Aorta (tissue), 5 donors: Measurements from ENCODE around the gene IFNL3. TPM values are rescaled to one million over a fixed set of nuclear protein-coding genes. Genes with fewer than 3 reads are reported as not detected.
"Not testable (repeated sequence)": the region's sequence is repeated elsewhere in the genome, so short reads cannot be mapped to it uniquely, and the experiment has no call there.

ENCODE experiments used
- ATAC-seq: fragments of 200-7000 bp; cut with Tn5 transposase; one replicate; pipeline ENCODE4 v1.9.1; 2022; ENCODE audit warnings: moderate library complexity; ENCODE audit not compliant: low FRiP score
- DNase-seq, 2 donors: peaks; one replicate each; pipeline ENCODE4 v3.0.0-alpha.2; 2020
- H3K27ac ChIP-seq, 2 donors: one replicate each; pipeline ENCODE4 v1.5.1; 2013; ENCODE audit warnings: low read length in 2 of 2, mild to moderate bottlenecking in 2 of 2, moderate library complexity in 2 of 2, control low read depth in 1 of 2, inconsistent platforms in 1 of 2, low read depth in 1 of 2
- H3K27me3 ChIP-seq, 2 donors: one replicate each; pipeline ENCODE4 v1.6.1; 2013; ENCODE audit warnings: control low read depth in 1 of 2, low read length in 1 of 2, mild to moderate bottlenecking in 1 of 2, moderate library complexity in 1 of 2; ENCODE audit not compliant: insufficient read depth in 2 of 2, control insufficient read depth in 1 of 2
- H3K36me3 ChIP-seq, 2 donors: one replicate each; pipeline ENCODE4 v1.6.1; 2013; ENCODE audit warnings: control low read depth in 1 of 2, low read length in 1 of 2, mild to moderate bottlenecking in 1 of 2; ENCODE audit not compliant: insufficient read depth in 2 of 2, control insufficient read depth in 1 of 2
- H3K4me1 ChIP-seq, 2 donors: one replicate each; pipeline ENCODE4 v1.6.1; 2013; ENCODE audit warnings: low read length in 2 of 2, control low read depth in 1 of 2, mild to moderate bottlenecking in 1 of 2, moderate library complexity in 1 of 2; ENCODE audit not compliant: insufficient read depth in 2 of 2, control insufficient read depth in 1 of 2
- H3K4me3 ChIP-seq, 2 donors: one replicate each; pipeline ENCODE4 v1.5.1; 2013; ENCODE audit warnings: low read length in 2 of 2, control low read depth in 1 of 2, mild to moderate bottlenecking in 1 of 2
- H3K9me3 ChIP-seq: one replicate; pipeline ENCODE4 v1.6.1; 2013; ENCODE audit warnings: mild to moderate bottlenecking, low read length; ENCODE audit not compliant: control insufficient read depth
- WGBS, 2 donors: extraction: QIAGEN DNeasy Blood & Tissue Kit; methylation state at CpG; one replicate each; pipeline ENCODE4 v1.1.7; 2013; 5-methylcytosine and 5-hydroxymethylcytosine counted together
- intact Hi-C, 2 donors: fragments of 100-400 bp; cut with DNase I; formaldehyde crosslinking; loops; one replicate each; pipeline versions ENCODE4 v1.14.2 to v1.15.0; 2022
- polyA plus RNA-seq, 2 donors: library from polyadenylated mRNA; stranded (reverse); fragments of 200-250 nt; gene quantifications; one replicate each; pipeline ENCODE4 v1.2.3, GENCODE V29; 2013
- total RNA-seq, 2 donors: library from RNA; stranded (reverse); fragmentation: NEBNext Ultra II Directional; extraction: Animal tissue kit (Norgen Biotek cat#: 25700); gene quantifications; one replicate each; pipeline ENCODE4 v1.2.1, GENCODE V29; 2021
- donor health status: healthy with polysubstance abuse.
- donor health status: Bipolar disorder and iron deficiency.
- donor health status: DM: no; HTN: no; CAD: no.
- donor health status: DM: no; HTN: no; CAD: no.
- donor health status: DM: yes; HTN: yes; CAD: no.

The IFNL3 gene
- total and polyA plus RNA-seq, 4 donors = not detected

DNA sequence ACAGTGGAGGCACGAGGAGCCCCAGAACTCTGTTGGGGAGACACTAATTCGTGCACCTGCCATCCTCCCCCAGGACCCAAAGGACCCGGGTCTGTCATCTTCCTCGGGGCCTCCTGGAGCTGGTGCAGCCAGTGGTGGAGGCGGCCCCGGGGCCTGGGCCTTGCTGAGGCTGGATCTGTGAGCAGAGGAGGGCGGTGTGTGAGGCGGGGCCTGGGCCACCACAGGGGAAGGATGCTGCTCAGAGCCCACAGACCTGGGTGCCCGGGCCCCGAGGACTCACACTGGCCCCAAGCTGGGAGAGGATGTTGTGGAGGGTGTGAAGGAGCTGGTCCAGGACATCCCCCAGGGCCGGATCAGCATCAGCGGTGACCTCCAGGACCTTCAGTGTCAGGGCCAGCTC is 8.3 kb downstream of the IFNL3 start:
- WGBS, 2 donors = 77 to 83% methylated on average over 12 of the region's 12 CpGs
- DNase-seq (no peak), ATAC-seq (no peak)
- Histone ChIP-seq H3K4me3 (no peak overlapping the region), H3K27ac (no peak overlapping the region), H3K36me3 (no peaks in the 10 kb centered on the region), H3K27me3 (no peaks in the 10 kb centered on the region), H3K9me3 (no peaks in the 10 kb centered on the region), H3K4me1 (no peaks in the 10 kb centered on the region)
- intact Hi-C loops = no loop called here

DNA sequence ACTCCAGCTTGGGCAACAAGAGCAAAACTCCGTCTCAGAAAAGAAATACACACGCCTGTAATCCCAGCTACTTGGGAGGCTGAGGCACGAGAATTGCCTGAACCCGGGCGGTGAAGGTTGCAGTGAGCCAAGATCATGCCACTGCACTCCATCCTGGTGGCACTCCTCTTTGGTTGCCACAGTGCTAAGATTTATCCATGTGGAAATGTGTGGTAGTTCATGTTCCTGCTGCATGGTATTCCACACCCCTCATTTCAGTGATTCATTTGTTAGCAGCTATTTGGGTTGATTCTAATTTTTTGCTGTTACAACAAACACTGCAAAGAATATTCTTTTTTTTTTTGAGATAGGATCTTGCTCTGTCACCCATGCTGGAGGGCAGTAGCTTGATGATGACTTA is 12.1 kb downstream of the IFNL3 start:
- Histone ChIP-seq H3K4me1 (no peaks in the 10 kb centered on the region), H3K9me3 (peaks cover 5% of the 10 kb centered on the region), H3K27me3 (no peaks in the 10 kb centered on the region), H3K27ac (no peak overlapping the region), H3K4me3 (no peak overlapping the region), H3K36me3 (no peaks in the 10 kb centered on the region)
- no peak for DNase-seq
- 78 to 83% methylated on average over 5 of the region's 5 CpGs for WGBS, 2 donors
- intact Hi-C loops = no loop called here
- ATAC-seq = no peak

DNA sequence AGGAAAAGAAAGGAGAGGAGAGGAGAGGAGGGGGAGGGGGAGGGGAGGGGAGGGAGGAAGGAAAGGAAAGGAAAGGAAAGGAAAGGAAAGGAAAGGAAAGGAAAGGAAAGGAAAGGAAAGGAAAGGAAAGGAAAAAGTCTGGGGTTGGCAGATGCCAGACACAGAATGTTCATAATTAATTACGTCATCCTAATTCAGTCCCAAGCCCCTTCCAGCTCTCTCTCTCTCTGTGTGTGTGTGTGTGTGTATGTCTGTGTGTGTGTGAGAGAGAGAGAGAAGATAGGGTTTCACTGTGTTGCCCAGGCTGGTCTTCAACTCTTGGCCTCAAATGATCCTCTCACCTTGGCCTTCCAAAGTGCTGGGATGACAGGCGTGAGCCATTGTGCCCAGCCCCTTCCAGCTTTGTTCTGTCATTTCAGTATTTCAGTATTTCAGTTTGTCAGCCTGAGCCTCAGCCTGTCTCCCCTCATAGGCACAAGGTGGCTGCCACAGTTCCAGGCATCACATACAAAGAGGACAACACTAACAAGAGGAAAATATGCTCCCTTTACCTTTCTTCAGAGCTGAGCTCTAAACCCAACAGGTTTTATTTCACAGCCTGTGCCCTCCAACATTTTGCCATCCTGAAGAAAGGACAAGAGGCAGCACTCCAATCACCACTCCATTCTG is 14.6 kb downstream of the IFNL3 start:
- Histone ChIP-seq H3K4me3 (no peak overlapping the region), H3K4me1 (no peaks in the 10 kb centered on the region), H3K9me3 (peaks cover 5% of the 10 kb centered on the region), H3K36me3 (no peaks in the 10 kb centered on the region), H3K27ac (no peak overlapping the region), H3K27me3 (no peaks in the 10 kb centered on the region)
- 78% methylated on average over 2 of the region's 2 CpGs for WGBS, 2 donors
- ATAC-seq (no peak), DNase-seq (no peak)
- intact Hi-C loops = no loop called here

DNA sequence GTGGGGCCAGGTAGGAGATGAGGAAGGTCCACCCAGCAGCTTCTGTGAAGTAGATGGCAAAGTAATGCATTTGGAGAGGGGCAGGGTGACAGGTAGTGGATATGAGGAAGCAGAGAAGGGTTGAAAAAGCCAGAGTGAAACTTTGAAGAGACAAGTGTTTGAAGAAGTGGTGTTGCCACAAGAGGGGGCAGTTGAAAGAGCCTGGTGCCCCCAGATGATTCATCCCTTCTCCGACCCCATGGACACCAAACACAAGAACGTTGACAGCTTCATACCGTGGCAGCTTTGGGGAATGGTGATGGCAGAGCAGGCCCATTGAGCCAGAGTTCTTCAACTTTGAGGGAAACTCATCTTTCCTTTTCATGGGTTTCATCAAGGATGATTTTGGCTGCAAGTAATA is 19.9 kb downstream of the IFNL3 start:
- no peak overlapping the region for H3K4me3 ChIP-seq
- WGBS, 2 donors = 31 to 34% methylated on average over 3 of the region's 3 CpGs
- no peaks in the 10 kb centered on the region for H3K36me3 ChIP-seq
- intact Hi-C loops = no loop called here
- no peak for ATAC-seq
- no peaks in the 10 kb centered on the region for H3K4me1 ChIP-seq
- H3K27ac ChIP-seq = no peak overlapping the region
- no peaks in the 10 kb centered on the region for H3K27me3 ChIP-seq
- no peak for DNase-seq
- no peaks in the 10 kb centered on the region for H3K9me3 ChIP-seq

DNA sequence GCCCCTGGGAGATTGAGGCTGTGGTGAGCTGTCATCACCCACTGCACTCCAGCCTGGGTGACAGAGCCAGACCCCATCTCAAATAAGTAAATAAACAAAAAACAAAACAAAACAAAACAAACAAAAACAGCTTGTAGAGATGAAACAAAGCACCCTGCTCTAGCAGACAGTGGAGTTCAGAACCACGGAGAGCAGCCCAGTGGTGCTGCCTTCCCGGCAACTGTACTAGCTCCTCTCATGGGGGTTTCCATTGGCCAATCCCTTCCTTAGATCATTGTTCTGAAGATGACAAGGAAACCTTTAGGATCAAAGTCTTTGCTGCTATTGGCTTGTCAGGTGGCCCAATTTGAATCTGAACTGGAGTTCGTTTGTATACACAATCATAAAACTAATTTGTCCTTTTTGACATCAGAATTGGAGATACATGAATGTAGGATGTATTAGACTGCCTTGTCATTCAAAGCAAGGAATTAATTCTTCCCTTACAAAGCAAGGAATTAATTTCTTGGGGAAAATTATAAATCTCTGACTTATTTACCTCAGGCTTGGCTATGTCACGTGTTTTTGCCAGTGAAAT is 21.0 kb downstream of the IFNL3 start:
- no peaks in the 10 kb centered on the region for H3K9me3 ChIP-seq
- WGBS, 2 donors = 19 to 21% methylated on average over 4 of the region's 4 CpGs
- intact Hi-C loops = no loop called here
- H3K4me1 ChIP-seq = no peaks in the 10 kb centered on the region
- H3K4me3 ChIP-seq = no peak overlapping the region
- DNase-seq (no peak), ATAC-seq (no peak)
- no peaks in the 10 kb centered on the region for H3K36me3 ChIP-seq
- H3K27ac ChIP-seq = no peak overlapping the region
- H3K27me3 ChIP-seq = no peaks in the 10 kb centered on the region

DNA sequence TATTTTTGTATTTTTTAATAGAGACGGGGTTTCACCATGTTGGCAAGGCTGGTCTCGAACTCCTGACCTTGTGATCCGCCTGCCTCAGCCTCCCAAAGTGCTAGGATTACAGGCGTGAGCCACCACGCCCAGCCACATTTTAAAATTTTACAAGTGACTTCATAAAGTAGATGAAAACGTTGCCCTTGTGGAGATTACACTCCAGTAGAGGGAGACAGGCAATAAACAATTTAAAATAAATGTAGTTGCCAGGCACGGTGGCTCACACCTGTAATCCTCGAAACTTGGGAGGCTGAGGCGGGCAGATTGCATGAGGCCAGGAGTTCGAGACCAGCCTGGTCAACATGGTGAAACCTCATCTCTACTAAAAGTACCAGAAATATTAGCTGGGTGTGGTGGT is 25.7 kb downstream of the IFNL3 start:
- 71 to 72% methylated on average over 10 of the region's 10 CpGs for WGBS, 2 donors

DNA sequence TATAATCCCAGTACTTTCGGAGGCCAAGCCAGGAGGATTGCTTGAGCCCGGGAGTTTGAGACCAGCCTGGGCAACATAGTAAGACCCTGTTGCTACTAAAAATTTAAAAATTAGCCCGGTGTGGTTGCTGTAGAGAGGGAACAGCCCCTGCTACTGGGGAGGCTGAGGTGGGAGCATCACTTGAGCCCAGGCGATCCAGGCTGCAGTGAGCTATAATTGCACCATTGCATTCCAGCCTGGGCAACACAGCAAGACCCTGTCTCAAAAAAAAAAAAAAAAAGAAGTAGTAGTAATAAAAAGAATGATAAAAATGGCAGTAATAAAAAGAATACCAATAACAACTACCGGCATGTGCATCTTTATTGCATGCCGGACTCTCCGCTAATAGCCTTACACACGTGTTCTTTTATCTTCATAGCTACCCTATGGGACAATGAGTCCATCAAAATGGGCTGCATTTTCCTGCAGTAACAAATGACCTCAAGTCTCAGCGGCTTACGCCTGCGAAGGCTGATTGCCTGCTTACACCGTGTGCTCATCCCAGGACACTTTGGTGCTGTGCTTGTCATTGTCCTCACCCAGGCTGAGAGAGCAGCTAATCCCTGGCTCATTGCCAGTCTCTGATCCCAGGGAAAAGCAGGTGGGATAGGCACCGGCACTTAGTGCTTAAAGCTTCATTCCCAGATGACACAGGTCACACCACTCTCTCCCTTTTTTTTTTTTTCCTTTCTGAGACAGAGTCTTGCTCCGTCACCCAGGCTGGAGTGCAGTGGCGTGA is 26.4 kb downstream of the IFNL3 start:
- intact Hi-C loops = no loop called here
- Histone ChIP-seq H3K9me3 (peaks cover 15% of the 10 kb centered on the region), H3K27ac (no peak overlapping the region), H3K36me3 (no peaks in the 10 kb centered on the region), H3K27me3 (no peaks in the 10 kb centered on the region), H3K4me3 (no peak overlapping the region), H3K4me1 (no peaks in the 10 kb centered on the region)
- no peak for ATAC-seq
- WGBS, 2 donors = 85% methylated on average over 15 of the region's 15 CpGs
- DNase-seq = no peak

More for the DNA sequence above, 25.7 kb downstream of the IFNL3 start:
- peaks cover 15% of the 10 kb centered on the region for H3K9me3 ChIP-seq
- intact Hi-C loops, H3K27me3 ChIP-seq, H3K4me3 ChIP-seq, H3K4me1 ChIP-seq, ATAC-seq, H3K27ac ChIP-seq, H3K36me3 ChIP-seq, DNase-seq: not testable (repeated sequence)

DNA sequence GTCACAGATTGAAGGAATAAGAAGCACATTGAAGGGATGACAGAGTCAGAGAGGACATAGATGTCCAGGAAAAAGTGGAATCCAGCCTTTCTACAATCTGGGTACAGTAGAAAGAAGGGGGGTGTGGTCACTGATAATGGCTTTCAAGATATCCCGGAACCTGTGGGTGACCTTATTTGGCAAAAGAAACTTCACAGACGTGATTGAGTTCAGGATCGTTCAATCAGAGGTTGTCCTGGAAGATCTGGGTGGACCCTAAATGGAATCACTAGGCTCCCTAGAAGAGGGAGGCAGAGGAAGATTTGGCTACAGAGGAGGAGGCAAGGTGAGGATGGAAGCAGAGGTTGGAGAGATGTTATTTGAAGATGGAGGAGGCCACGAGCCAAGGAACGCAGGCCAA is 27.7 kb downstream of the IFNL3 start:
- intact Hi-C loops = no loop called here
- DNase-seq (no peak), ATAC-seq (no peak)
- 85 to 88% methylated on average over 5 of the region's 5 CpGs for WGBS, 2 donors
- Histone ChIP-seq H3K27me3 (no peaks in the 10 kb centered on the region), H3K9me3 (peaks cover 15% of the 10 kb centered on the region), H3K36me3 (no peaks in the 10 kb centered on the region), H3K27ac (no peak overlapping the region), H3K4me1 (no peaks in the 10 kb centered on the region), H3K4me3 (no peak overlapping the region)

DNA sequence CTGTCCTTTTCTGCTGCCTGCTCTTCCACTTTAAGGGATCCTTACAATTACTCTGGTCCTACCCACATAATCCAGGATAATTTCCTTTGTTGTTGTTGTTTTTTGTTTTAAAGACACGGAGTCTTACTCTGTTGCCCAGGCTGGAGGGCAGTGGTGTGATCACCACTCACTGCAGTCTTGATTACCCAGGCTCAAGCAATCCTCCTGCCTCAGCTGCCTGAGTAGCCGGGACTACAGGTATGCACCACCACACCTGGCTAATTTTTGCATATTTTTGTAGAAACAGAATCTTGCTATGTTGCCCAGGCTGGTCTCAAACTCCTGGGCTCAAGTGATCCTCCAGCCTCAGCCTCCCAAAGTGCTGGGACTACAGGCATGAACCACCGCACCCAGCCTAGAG is 29.5 kb downstream of the IFNL3 start:
- WGBS, 2 donors = 88 to 91% methylated on average over 3 of the region's 3 CpGs
- DNase-seq, ATAC-seq, H3K36me3 ChIP-seq, H3K4me3 ChIP-seq, H3K27ac ChIP-seq, intact Hi-C loops, H3K4me1 ChIP-seq, H3K27me3 ChIP-seq: not testable (repeated sequence)
- peaks cover 15% of the 10 kb centered on the region for H3K9me3 ChIP-seq
